HG03378 (cell line): Measurements from ENCODE around the gene RNGTT.
"Not testable (repeated sequence)": the region's sequence is repeated elsewhere in the genome, so short reads cannot be mapped to it uniquely, and the experiment has no call there.

Experiments used
- ATAC-seq: cut with Tn5 transposase; IDR thresholded peaks from one replicate; pipeline ENCODE4 v1.9.1; 2021; ENCODE audit warnings: mild to moderate bottlenecking, moderate library complexity; ENCODE audit not compliant: unreplicated experiment

The RNGTT gene

GRCh38 chr6:88972504-88973423 is 9.3 kb upstream of the RNGTT start:
- no peak for ATAC-seq

GRCh38 chr6:88970301-88970700 is 6.9 kb upstream of the RNGTT start:
- ATAC-seq: no peak

GRCh38 chr6:88969255-88969654 is 5.8 kb upstream of the RNGTT start:
- not testable (repeated sequence) for ATAC-seq

GRCh38 chr6:88967891-88968290 is 4.5 kb upstream of the RNGTT start:
- ATAC-seq: no peak

- no peak for ATAC-seq
Observed at GRCh38 chr6:88965691-88966090, 2.3 kb upstream of the RNGTT start.

GRCh38 chr6:88964509-88964908 is 1.1 kb upstream of the RNGTT start:
- ATAC-seq: no peak

- no peak for ATAC-seq
Observed at GRCh38 chr6:88958842-88959241, 4.6 kb downstream of the RNGTT start.

GRCh38 chr6:88953550-88954386 is 9.7 kb downstream of the RNGTT start:
- no peak for ATAC-seq

- ATAC-seq: no peak
Observed at GRCh38 chr6:88952065-88952704, 11.2 kb downstream of the RNGTT start.

- no peak for ATAC-seq
Observed at GRCh38 chr6:88945415-88946008, 17.9 kb downstream of the RNGTT start.

GRCh38 chr6:88933521-88933920 is 29.9 kb downstream of the RNGTT start:
- ATAC-seq: no peak

- not testable (repeated sequence) for ATAC-seq
Observed at GRCh38 chr6:88932019-88932418, 31.4 kb downstream of the RNGTT start.

GRCh38 chr6:88922775-88923548 is 40.5 kb downstream of the RNGTT start:
- no peak for ATAC-seq

GRCh38 chr6:88921734-88922133 is 41.7 kb downstream of the RNGTT start:
- ATAC-seq: no peak

GRCh38 chr6:88920774-88921733 is 42.4 kb downstream of the RNGTT start:
- ATAC-seq: no peak

GRCh38 chr6:88920088-88920487 is 43.3 kb downstream of the RNGTT start:
- ATAC-seq: no peak

GRCh38 chr6:88919032-88919431 is 44.4 kb downstream of the RNGTT start:
- ATAC-seq: no peak

GRCh38 chr6:88916615-88917208 is 46.7 kb downstream of the RNGTT start:
- ATAC-seq: no peak
